ENCODE measurements around the gene CNOT3. TPM values are rescaled to one million over a fixed set of nuclear protein-coding genes. Genes with fewer than 3 reads are reported as not detected.
A peak's percentile ranks its signal among the peaks of the same experiment; 100 is the strongest.

The CNOT3 gene
- total RNA-seq, 1 experiment from 2014 or later, result 91.2 TPM

GRCh38 chr19:54147676-54148075, 10.1 kb downstream of the CNOT3 start:
- H2BK20ac ChIP-seq (ENCODE audit: low read depth, low read length, poor library complexity, severe bottlenecking), result no peak overlapping the region
- no peaks in the 10 kb centered on the region for H3K79me1 ChIP-seq (ENCODE audit: insufficient read depth, low read depth, low read length, poor library complexity, severe bottlenecking)
- H3K27me3 ChIP-seq (ENCODE audit: insufficient read depth, low read length), result no peaks in the 10 kb centered on the region
- no peak overlapping the region for H4K91ac ChIP-seq (ENCODE audit: insufficient read length, low read depth, low read length)
- H3K9ac ChIP-seq (ENCODE audit: extremely low read depth, insufficient read length, low read length), result no peak overlapping the region
- H3K36me3 Mint-ChIP-seq (ENCODE audit: insufficient read depth in 1 of 3, low read depth in 3 of 3), result peaks cover 70 to 93% (median 91%) of the 10 kb centered on the region in 3 experiments
- no peak overlapping the region for H3K56ac ChIP-seq (ENCODE audit: insufficient read length, low read depth, low read length)
- H3K27me3 Mint-ChIP-seq (ENCODE audit: low read depth), result peaks cover 1% of the 10 kb centered on the region; the same call in 1 of the 2 replicates
- no peaks in the 10 kb centered on the region for H4K20me1 ChIP-seq (ENCODE audit: control insufficient read depth, insufficient read depth, insufficient read length)
- H3K9me3 ChIP-seq (ENCODE audit: control insufficient read depth, low read depth, low read length), result no peaks in the 10 kb centered on the region
- no peaks in the 10 kb centered on the region; a peak in 1 of 5 replicates for H3K9me3 Mint-ChIP-seq
- no peak overlapping the region for H4K5ac ChIP-seq (ENCODE audit: insufficient read length, low read depth, low read length)
- H3K4ac ChIP-seq (ENCODE audit: low read depth, low read length), result no peak overlapping the region
- peak overlapping the region in 1 of 3 experiments; percentile 51; a peak in 2 of 7 replicates for H3K27ac Mint-ChIP-seq
- no peak overlapping the region for H2BK12ac ChIP-seq (ENCODE audit: insufficient read length, low read depth, low read length)
- no peak overlapping the region for H2BK120ac ChIP-seq (ENCODE audit: low read depth, low read length, poor library complexity, severe bottlenecking)
- no peak overlapping the region for H2AK5ac ChIP-seq (ENCODE audit: insufficient read length, low read length)
- H3K18ac ChIP-seq (ENCODE audit: insufficient read length, low read depth, low read length), result no peak overlapping the region
- H3K79me2 ChIP-seq (ENCODE audit: insufficient read depth, low read length), result no peaks in the 10 kb centered on the region; the same call in 1 of the 2 replicates
- H3K4me1 Mint-ChIP-seq, result no peaks in the 10 kb centered on the region
- H2AFZ ChIP-seq (ENCODE audit: low read length), result no peak overlapping the region
- H3K23ac ChIP-seq (ENCODE audit: insufficient read length, low read depth, low read length), result no peak overlapping the region
- no peak for TF ChIP-seq CTCF (conservative IDR thresholded peaks at IDR 0.05)
- H4K8ac ChIP-seq (replicated peaks; ENCODE audit: insufficient read length, low read depth, low read length), result no peak overlapping the region
- no CpG with 5 or more reads among the region's 3 CpGs for WGBS (ENCODE audit: extremely low coverage, insufficient read length, low lambda C conversion rate)
- no peaks in the 10 kb centered on the region for H3K4me1 ChIP-seq (ENCODE audit: insufficient read depth, low read length)
- no peak overlapping the region for H3K4me3 Mint-ChIP-seq
- no peak overlapping the region for H3K14ac ChIP-seq (ENCODE audit: insufficient read depth, low read length)
- H3K27ac ChIP-seq (ENCODE audit: insufficient read length, low read depth, low read length), result no peak overlapping the region
- H2BK5ac ChIP-seq (ENCODE audit: insufficient read length, low read length), result no peak overlapping the region
- H3T11ph ChIP-seq (ENCODE audit: low read length), result no peak overlapping the region
- H3K4me2 ChIP-seq (ENCODE audit: insufficient read depth, insufficient read length, low read length), result no peak overlapping the region
- DNase-seq, result no peak
- no peaks in the 10 kb centered on the region for H3K23me2 ChIP-seq (ENCODE audit: insufficient read length, low read depth, low read length, poor library complexity, severe bottlenecking)
- no peak overlapping the region for H2BK15ac ChIP-seq (ENCODE audit: low read depth, low read length)

Measured in H9 (cell line).